MCF 10A (cell line): ENCODE results near the gene DOCK8. TPM values are rescaled to one million over a fixed set of nuclear protein-coding genes. Genes with fewer than 3 reads are reported as not detected.

Experiments
- BruUV-seq: library from RNA; stranded (reverse); fragments of 400-500 nt; replicated peaks from 2 replicates; lab custom pipeline; 2021; lab: Mats Ljungman, UMichigan
- CTCF ChIA-PET: fragments of 300-600 bp; sonication (Branson Sonifier 250); formaldehyde crosslinking; extraction: SDS; loops from one replicate; lab custom pipeline; 2021; ENCODE audit warnings: antibody characterized with exemption, inconsistent platforms; lab: Yijun Ruan, JAX
- POLR2A ChIA-PET: fragments of 300-600, 350-650 bp; sonication (Branson Sonifier 250); formaldehyde crosslinking; extraction: SDS; loops from one replicate; lab custom pipeline; 2020; ENCODE audit warnings: antibody characterized with exemption, inconsistent platforms; lab: Yijun Ruan, JAX
- DNase-seq: peaks from one replicate; pipeline ENCODE4 v3.0.0-alpha.2; 2018; ENCODE audit not compliant: unreplicated experiment
- H3K27ac Mint-ChIP-seq: one replicate; pipeline ENCODE4 v1.8.0; 2022; ENCODE audit warnings: mild to moderate bottlenecking, low read depth, mixed read lengths; ENCODE audit not compliant: unreplicated experiment
- H3K27me3 Mint-ChIP-seq: one replicate; pipeline ENCODE4 v1.8.0; 2022; ENCODE audit warnings: mixed read lengths; ENCODE audit not compliant: insufficient read depth, unreplicated experiment
- H3K36me3 Mint-ChIP-seq: one replicate; pipeline ENCODE4 v1.8.0; 2022; ENCODE audit warnings: mild to moderate bottlenecking, moderate library complexity, mixed read lengths; ENCODE audit not compliant: insufficient read depth, unreplicated experiment
- H3K4me1 Mint-ChIP-seq: one replicate; pipeline ENCODE4 v1.8.0; 2022; ENCODE audit warnings: mixed read lengths; ENCODE audit not compliant: insufficient read depth, unreplicated experiment
- H3K4me3 Mint-ChIP-seq: one replicate; pipeline ENCODE4 v1.8.0; 2022; ENCODE audit warnings: mild to moderate bottlenecking, moderate library complexity, mixed read lengths; ENCODE audit not compliant: unreplicated experiment
- H3K9me3 Mint-ChIP-seq: one replicate; pipeline ENCODE4 v1.8.0; 2022; ENCODE audit warnings: mixed read lengths; ENCODE audit not compliant: unreplicated experiment
- intact Hi-C: fragments of 100-400 bp; cut with micrococcal nuclease; formaldehyde crosslinking; loops from 2 replicates; pipeline ENCODE4 v1.14.1; 2022
- total RNA-seq: library from RNA; stranded (reverse); gene quantifications from 2 replicates; pipeline ENCODE4 v1.2.3, GENCODE V29; 2022
- TF ChIP-seq, protein P1 (sequence below): fragments of 200-600 bp; IDR thresholded peaks from one replicate; pipeline ENCODE4 v1.8.0; 2022; ENCODE audit warnings: antibody characterized with exemption, mild to moderate bottlenecking; ENCODE audit not compliant: unreplicated experiment

DOCK8 gene
- total RNA-seq, 1 experiment from 2014 or later = 5.2 TPM

DNA sequence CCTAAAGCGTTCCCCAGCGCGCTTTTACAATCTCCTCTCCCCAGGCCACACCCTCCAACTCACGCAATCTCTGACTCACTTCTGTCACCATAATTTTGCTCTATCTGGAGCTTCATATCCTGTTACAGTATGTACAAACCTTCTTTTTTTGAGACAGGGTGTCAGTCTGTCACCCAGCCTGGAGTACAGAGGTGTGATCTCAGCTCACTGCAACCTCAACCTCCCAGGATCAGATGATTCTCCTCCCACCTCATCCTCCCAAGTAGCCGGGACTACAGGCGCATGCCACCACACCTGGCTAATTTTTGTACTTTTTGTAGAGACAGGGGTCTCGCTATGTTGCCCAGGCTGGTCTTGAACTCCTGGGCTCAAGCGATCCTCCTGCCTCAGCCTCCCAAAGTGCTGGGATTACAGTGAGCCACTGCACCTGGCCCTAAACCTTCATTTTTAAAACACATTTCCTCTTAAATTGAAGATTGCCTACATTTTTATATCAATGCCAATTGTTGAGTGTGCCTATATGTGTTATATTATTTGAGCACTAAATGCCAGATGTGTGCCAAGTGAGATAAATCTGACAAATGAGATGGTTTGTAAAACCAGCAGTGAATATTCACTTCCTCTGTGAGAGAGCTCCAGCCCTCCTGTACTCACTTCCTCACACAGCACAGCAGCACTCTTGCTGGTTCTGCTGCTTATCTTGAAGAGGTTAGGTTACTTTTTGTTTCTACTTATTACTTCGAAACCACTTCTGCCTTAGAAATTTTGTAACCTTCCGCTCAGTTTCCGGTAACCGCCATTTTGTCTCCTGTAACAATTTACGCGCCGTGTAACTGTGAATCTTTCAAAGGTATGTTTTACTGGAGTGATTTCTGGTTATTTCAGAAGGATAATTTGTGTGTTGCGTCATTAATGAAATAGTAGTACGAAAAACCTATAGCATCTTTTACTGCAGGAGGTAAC is 57.9 kb downstream of the DOCK8 start:
- Mint-ChIP-seq H3K36me3 (no peaks in the 10 kb centered on the region), H3K27me3 (no peaks in the 10 kb centered on the region), H3K27ac (no peak overlapping the region), H3K4me1 (peaks cover 5% of the 10 kb centered on the region), H3K9me3 (no peaks in the 10 kb centered on the region), H3K4me3 (no peak overlapping the region)
- ChIA-PET POLR2A (no interaction called here), CTCF (no interaction called here)
- DNase-seq = peak; percentile 4
- BruUV-seq = no TSS peak
- TF ChIP-seq, protein P1, sequence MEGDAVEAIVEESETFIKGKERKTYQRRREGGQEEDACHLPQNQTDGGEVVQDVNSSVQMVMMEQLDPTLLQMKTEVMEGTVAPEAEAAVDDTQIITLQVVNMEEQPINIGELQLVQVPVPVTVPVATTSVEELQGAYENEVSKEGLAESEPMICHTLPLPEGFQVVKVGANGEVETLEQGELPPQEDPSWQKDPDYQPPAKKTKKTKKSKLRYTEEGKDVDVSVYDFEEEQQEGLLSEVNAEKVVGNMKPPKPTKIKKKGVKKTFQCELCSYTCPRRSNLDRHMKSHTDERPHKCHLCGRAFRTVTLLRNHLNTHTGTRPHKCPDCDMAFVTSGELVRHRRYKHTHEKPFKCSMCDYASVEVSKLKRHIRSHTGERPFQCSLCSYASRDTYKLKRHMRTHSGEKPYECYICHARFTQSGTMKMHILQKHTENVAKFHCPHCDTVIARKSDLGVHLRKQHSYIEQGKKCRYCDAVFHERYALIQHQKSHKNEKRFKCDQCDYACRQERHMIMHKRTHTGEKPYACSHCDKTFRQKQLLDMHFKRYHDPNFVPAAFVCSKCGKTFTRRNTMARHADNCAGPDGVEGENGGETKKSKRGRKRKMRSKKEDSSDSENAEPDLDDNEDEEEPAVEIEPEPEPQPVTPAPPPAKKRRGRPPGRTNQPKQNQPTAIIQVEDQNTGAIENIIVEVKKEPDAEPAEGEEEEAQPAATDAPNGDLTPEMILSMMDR = no peak
- intact Hi-C loops = no loop called here

DNA sequence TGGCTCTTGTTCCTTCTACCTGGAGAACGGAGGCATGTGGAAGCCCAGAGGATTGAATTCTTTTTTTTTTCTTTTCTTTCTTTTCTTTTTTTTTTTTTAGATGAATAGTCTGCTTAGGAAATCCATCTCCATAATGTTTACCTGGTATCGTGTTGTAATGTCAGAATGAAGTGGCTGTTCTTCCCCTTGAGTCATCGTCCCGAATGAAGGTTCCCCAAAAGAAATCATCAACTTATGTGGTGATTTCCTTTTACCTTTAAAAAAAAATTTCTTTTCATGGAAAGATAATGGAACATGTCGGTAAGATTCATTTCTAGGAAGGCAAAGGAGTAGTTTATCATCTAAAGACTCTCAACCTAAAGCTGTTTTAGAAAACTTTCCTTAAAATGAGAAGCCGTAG is 59.7 kb downstream of the DOCK8 start:
- no TSS peak for BruUV-seq
- TF ChIP-seq, protein P1 = no peak
- POLR2A ChIA-PET = interaction anchor here (0.8 kb wide), 1 partner anchor 12 kb away, joined by 3 read pairs; no protein-coding TSS in a partner anchor
- no peak for DNase-seq
- Mint-ChIP-seq H3K9me3 (no peaks in the 10 kb centered on the region), H3K27me3 (no peaks in the 10 kb centered on the region), H3K36me3 (no peaks in the 10 kb centered on the region), H3K4me1 (peaks cover 5% of the 10 kb centered on the region), H3K4me3 (no peak overlapping the region), H3K27ac (no peak overlapping the region)
- intact Hi-C loops = no loop called here
- CTCF ChIA-PET = no interaction called here

DNA sequence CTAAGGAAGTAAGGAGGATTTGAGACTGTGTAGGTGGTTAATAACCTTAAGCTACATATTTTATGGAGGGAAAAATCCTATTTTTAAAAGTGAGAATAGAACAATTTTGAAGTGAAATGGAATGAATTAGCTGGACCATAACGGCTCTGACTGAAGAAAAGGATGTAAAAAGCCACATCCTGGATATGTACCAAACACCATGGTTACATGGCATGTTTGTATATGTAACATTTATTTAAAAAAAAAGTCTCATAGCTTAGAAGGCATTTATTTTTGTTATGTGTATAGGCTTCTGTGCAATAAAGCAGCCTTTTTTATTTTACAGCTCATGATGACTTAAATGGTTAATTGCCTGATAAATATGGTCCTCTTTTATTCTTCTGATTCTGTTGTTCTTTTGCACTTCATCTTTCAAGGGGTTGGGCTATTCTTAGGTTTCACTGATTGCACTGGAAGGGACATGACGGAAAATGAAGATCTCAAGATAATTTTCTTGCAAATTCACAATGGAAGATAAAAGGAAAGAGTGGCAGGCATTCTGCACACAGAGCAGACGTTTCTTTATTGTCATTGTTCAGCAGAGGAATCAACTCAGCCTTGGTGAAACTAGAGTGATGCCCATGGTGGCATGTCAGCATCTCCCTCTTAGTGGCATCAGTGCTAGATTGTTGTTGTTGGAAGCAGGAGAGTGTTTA is 63.1 kb downstream of the DOCK8 start:
- ChIA-PET POLR2A (no interaction called here), CTCF (interaction anchor here (1.3 kb wide), 1 partner anchor 16 kb away, joined by 5 read pairs; no protein-coding TSS in a partner anchor)
- H3K36me3 Mint-ChIP-seq = no peaks in the 10 kb centered on the region
- no peaks in the 10 kb centered on the region for H3K4me1 Mint-ChIP-seq
- intact Hi-C loops = no loop called here
- BruUV-seq = no TSS peak
- H3K27ac Mint-ChIP-seq = no peak overlapping the region
- TF ChIP-seq, protein P1 = no peak
- H3K9me3 Mint-ChIP-seq = no peaks in the 10 kb centered on the region
- H3K4me3 Mint-ChIP-seq = no peak overlapping the region
- DNase-seq = no peak
- H3K27me3 Mint-ChIP-seq = no peaks in the 10 kb centered on the region

DNA sequence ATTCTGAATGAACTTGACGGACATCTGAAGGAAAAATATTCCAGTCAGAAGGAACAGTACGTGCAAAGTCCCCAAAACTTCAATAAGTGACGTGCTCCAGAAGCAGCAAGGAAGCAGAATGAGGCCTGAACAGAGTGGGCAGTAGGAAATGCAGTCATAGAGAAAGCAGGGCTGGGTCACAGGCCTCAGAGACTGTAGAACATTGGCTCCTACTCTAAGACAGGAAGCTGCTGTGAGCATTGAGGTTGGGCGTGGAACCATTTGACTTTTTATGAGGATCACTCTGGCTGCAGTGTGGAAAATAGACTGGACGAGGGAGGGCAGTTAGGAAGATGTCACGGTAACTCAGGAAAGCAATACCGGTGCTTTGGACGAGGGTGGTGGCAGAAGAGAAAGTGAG is 64.0 kb downstream of the DOCK8 start:
- Mint-ChIP-seq H3K36me3 (no peaks in the 10 kb centered on the region), H3K27ac (no peak overlapping the region), H3K9me3 (no peaks in the 10 kb centered on the region), H3K4me3 (no peak overlapping the region), H3K4me1 (no peaks in the 10 kb centered on the region), H3K27me3 (no peaks in the 10 kb centered on the region)
- DNase-seq = no peak
- BruUV-seq = no TSS peak
- ChIA-PET CTCF (interaction anchor here (1.3 kb wide), 1 partner anchor 15 kb away, joined by 5 read pairs; no protein-coding TSS in a partner anchor), POLR2A (no interaction called here)
- TF ChIP-seq, protein P1 = no peak
- intact Hi-C loops = no loop called here
